GM12878 (cell line): ENCODE data around the gene CST8. TPM values are rescaled to one million over a fixed set of nuclear protein-coding genes. Genes with fewer than 3 reads are reported as not detected.

ENCODE experiments used
- ATAC-seq: fragments of 200-7000 bp; cut with Tn5 transposase; 3 replicates; pipeline ENCODE4 v1.9.1; 2020; ENCODE audit warnings: mild to moderate bottlenecking, moderate library complexity
- BruUV-seq: library from RNA; stranded (reverse); fragments of 400-500 nt; replicated peaks from 2 replicates; lab custom pipeline; 2021; lab: Mats Ljungman, UMichigan
- CTCF ChIA-PET: fragments of 300-600 bp; sonication (Branson Sonifier 250); formaldehyde crosslinking; extraction: SDS; loops from one replicate; lab custom pipeline; 2021; ENCODE audit warnings: inconsistent platforms; lab: Yijun Ruan, JAX
- POLR2A ChIA-PET: fragments of 350-600 bp; formaldehyde crosslinking; extraction: SDS; loops from one replicate; lab custom pipeline; 2021; ENCODE audit warnings: inconsistent platforms; lab: Charles Lee
- RAD21 ChIA-PET: fragments of 300-600 bp; sonication (Branson Sonifier 250); formaldehyde crosslinking; loops from one replicate; lab custom pipeline; 2023; ENCODE audit warnings: antibody characterized with exemption; ENCODE audit not compliant: unreplicated experiment; lab: Charles Lee
- SMC1A ChIA-PET: fragments of 300-600 bp; sonication (Branson Sonifier 250); formaldehyde crosslinking; loops from one replicate; lab custom pipeline; 2023; ENCODE audit not compliant: unreplicated experiment, uncharacterized antibody; lab: Charles Lee
- DNase-seq: peaks from one replicate; pipeline ENCODE4 v3.0.0-alpha.2; 2011; ENCODE audit warnings: low read depth, low spot score
- FAIRE-seq: peaks from 3 replicates; lab custom pipeline; 2011; peaks lifted over from hg19 to GRCh38; lab: Jason Lieb, UNC
- H2AFZ ChIP-seq: 2 replicates; pipeline ENCODE4 v1.6.0; 2011; ENCODE audit warnings: low read depth, low read length, control low read depth; ENCODE audit not compliant: control insufficient read depth
- H3K27ac ChIP-seq: 2 replicates; pipeline ENCODE4 v1.5.1; 2011; ENCODE audit warnings: control low read depth; ENCODE audit not compliant: control insufficient read depth, insufficient read depth
- H3K27me3 ChIP-seq, 2 experiments: replicated peaks in 1 of 2; 2 replicates each; pipeline versions ENCODE4 v1.6.0 to v1.6.1; 2011; ENCODE audit warnings: low read length in 1 of 2; ENCODE audit not compliant: control insufficient read depth in 2 of 2, insufficient read depth in 2 of 2
- H3K36me3 ChIP-seq, 2 experiments: 2 replicates each; pipeline ENCODE4 v1.5.1; 2011; ENCODE audit warnings: low read length in 1 of 2; ENCODE audit not compliant: control insufficient read depth in 2 of 2, insufficient read depth in 2 of 2
- H3K4me1 ChIP-seq: 2 replicates; pipeline ENCODE4 v1.6.1; 2011; ENCODE audit warnings: mild to moderate bottlenecking, low read length, moderate library complexity, mixed read lengths; ENCODE audit not compliant: control insufficient read depth, insufficient read depth
- H3K4me2 ChIP-seq: 2 replicates; pipeline ENCODE4 v1.6.0; 2011; ENCODE audit warnings: control low read depth; ENCODE audit not compliant: control insufficient read depth, insufficient read depth
- H3K4me3 ChIP-seq: fragments of 200-600 bp; sonication (generic); 2 replicates; pipeline ENCODE4 v1.5.1; 2016
- H3K79me2 ChIP-seq: 2 replicates; pipeline ENCODE4 v1.6.0; 2011; ENCODE audit warnings: low read length; ENCODE audit not compliant: control insufficient read depth, insufficient read depth
- H3K9ac ChIP-seq: 2 replicates; pipeline ENCODE4 v1.8.0; 2011; ENCODE audit warnings: low read length, control low read depth, mixed read lengths; ENCODE audit not compliant: control insufficient read depth, insufficient read depth
- H3K9me3 ChIP-seq: replicated peaks from 3 replicates; pipeline ENCODE4 v1.5.1; 2011; ENCODE audit warnings: mild to moderate bottlenecking, low read length; ENCODE audit not compliant: control insufficient read depth, insufficient read depth
- H4K20me1 ChIP-seq: 2 replicates; pipeline ENCODE4 v1.6.0; 2011; ENCODE audit not compliant: control insufficient read depth, insufficient read depth
- CEBPZ ChIP-seq: fragments of 150-350 bp; IDR thresholded peaks from 2 replicates; pipeline ENCODE4 v1.6.1; 2016; ENCODE audit warnings: low read depth, low read length
- CHD2 ChIP-seq: IDR thresholded peaks from 2 replicates; pipeline ENCODE4 v1.6.1; 2011; ENCODE audit warnings: low read depth, low read length, improper control_type of control experiment, borderline replicate concordance
- E2F8 ChIP-seq: fragments of 450-650 bp; IDR thresholded peaks from 2 replicates; pipeline ENCODE4 v1.6.1; 2018; ENCODE audit warnings: mild to moderate bottlenecking, low read depth, moderate library complexity; ENCODE audit not compliant: partially characterized antibody
- EED ChIP-seq: sonication (generic); IDR thresholded peaks from 2 replicates; pipeline ENCODE4 v1.6.1; 2016; ENCODE audit warnings: antibody characterized with exemption, low read depth
- ESRRA ChIP-seq: IDR thresholded peaks from 2 replicates; pipeline ENCODE4 v1.6.1; 2012; ENCODE audit warnings: mild to moderate bottlenecking, low read length, improper control_type of control experiment
- HDAC2 ChIP-seq: fragments of 200-600 bp; sonication (generic); IDR thresholded peaks from 2 replicates; pipeline ENCODE4 v1.6.1; 2017
- JUND ChIP-seq: IDR thresholded peaks from 2 replicates; pipeline ENCODE4 v1.6.1; 2012; ENCODE audit warnings: low read depth, mild to moderate bottlenecking, low read length, improper control_type of control experiment, moderate library complexity
- NFIC ChIP-seq: IDR thresholded peaks from 2 replicates; pipeline ENCODE4 v1.6.1; 2012; ENCODE audit warnings: low read depth, mild to moderate bottlenecking, inconsistent platforms, low read length, moderate library complexity
- SP1 ChIP-seq: IDR thresholded peaks from one replicate; pipeline ENCODE4 v1.6.1; 2011; ENCODE audit warnings: low read depth, low read length
- YBX1 ChIP-seq: fragments of 450-650 bp; IDR thresholded peaks from 2 replicates; pipeline ENCODE4 v1.6.1; 2016; ENCODE audit warnings: antibody characterized with exemption
- YY1 ChIP-seq: IDR thresholded peaks from 2 replicates; pipeline ENCODE4 v1.6.1; 2011; ENCODE audit warnings: low read depth, mild to moderate bottlenecking, low read length
- ZBTB40 ChIP-seq: fragments of 450-650 bp; IDR thresholded peaks from 2 replicates; pipeline ENCODE4 v1.6.1; 2016; ENCODE audit warnings: mild to moderate bottlenecking, moderate library complexity, borderline replicate concordance
- WGBS: methylation state at CpG from one replicate; pipeline ENCODE4 v1.1.6; 2016; ENCODE audit warnings: low lambda C conversion rate; ENCODE audit not compliant: insufficient replicate concordance, insufficient coverage; ENCODE audit errors: missing lambda C conversion rate; 5-methylcytosine and 5-hydroxymethylcytosine counted together
- in situ Hi-C: fragments of 300-500 bp; cut with MboI; formaldehyde crosslinking; loops from 9 replicates; pipeline ENCODE4 v1.14.3; 2018; ENCODE audit warnings: mixed read lengths
- intact Hi-C: fragments of 100-400 bp; cut with micrococcal nuclease; formaldehyde crosslinking; loops from one replicate; pipeline ENCODE4 v1.14.2; 2022; ENCODE audit not compliant: unreplicated experiment
- polyA plus RNA-seq, 11 experiments: library from polyadenylated mRNA; depleted of rRNA in 4 of 11; unstranded in 6 of 11; stranded (reverse) in 5 of 11; fragments of >200 nt; fragmentation: Nextera tagmentation in 4 of 11; fragmentation: Illumina TruSeq in 1 of 11; extraction: Ambion mirVana in 4 of 11; extraction: Trizol in 1 of 11; gene quantifications; 1 replicate in 1 of 11; 2 replicates in 10 of 11; pipeline versions ENCODE4 v1.2.1 to v1.2.3, GENCODE V29; 2011 to 2016; ENCODE audit warnings: inconsistent platforms in 2 of 11, missing spikeins in 2 of 11, low read depth in 1 of 11
- total RNA-seq, 4 experiments: library from RNA; depleted of rRNA in 3 of 4; stranded (reverse); fragments of >200 nt in 3 of 4; fragmentation: Illumina TruSeq in 1 of 4; extraction: Trizol in 1 of 4; gene quantifications; 2 replicates each; pipeline versions ENCODE4 v1.2.1 to v1.2.3, GENCODE V29; 2013 to 2021
- TF ChIP-seq, protein P1 (sequence below): fragments of 150-350 bp; IDR thresholded peaks from 2 replicates; pipeline ENCODE4 v1.6.1; 2014; ENCODE audit warnings: mild to moderate bottlenecking, low read depth, low read length

CST8 gene
- total and polyA plus RNA-seq, 10 of the 15 experiments (the other 5 are each of a cell fraction or from before 2014, with no cell fraction given), result not detected

- ChIA-PET POLR2A (no interaction called here), SMC1A (no interaction called here), CTCF (no interaction called here), RAD21 (no interaction called here)
- Histone ChIP-seq H3K4me3 (no peak overlapping the region), H4K20me1 (no peaks in the 10 kb centered on the region), H3K4me2 (no peak overlapping the region), H3K27ac (no peak overlapping the region), H3K79me2 (no peaks in the 10 kb centered on the region), H3K4me1 (no peaks in the 10 kb centered on the region), H3K9me3 (no peaks in the 10 kb centered on the region), H3K36me3 (no peaks in the 10 kb centered on the region), H3K9ac (no peak overlapping the region), H2AFZ (no peak overlapping the region), H3K27me3 (peaks cover 2% of the 10 kb centered on the region in 2 experiments; a peak in 1 of 4 replicates)
- DNase-seq, result no peak
- FAIRE-seq, result no peak
- no peak for TF ChIP-seq SP1
- no peak for TF ChIP-seq NFIC
- TF ChIP-seq HDAC2, result no peak
- TF ChIP-seq EED, result no peak
- no peak for TF ChIP-seq ESRRA
- no peak for TF ChIP-seq YY1
- TF ChIP-seq E2F8, result no peak
- no peak for TF ChIP-seq ZBTB40
- no peak for TF ChIP-seq CHD2
- TF ChIP-seq, protein P1, sequence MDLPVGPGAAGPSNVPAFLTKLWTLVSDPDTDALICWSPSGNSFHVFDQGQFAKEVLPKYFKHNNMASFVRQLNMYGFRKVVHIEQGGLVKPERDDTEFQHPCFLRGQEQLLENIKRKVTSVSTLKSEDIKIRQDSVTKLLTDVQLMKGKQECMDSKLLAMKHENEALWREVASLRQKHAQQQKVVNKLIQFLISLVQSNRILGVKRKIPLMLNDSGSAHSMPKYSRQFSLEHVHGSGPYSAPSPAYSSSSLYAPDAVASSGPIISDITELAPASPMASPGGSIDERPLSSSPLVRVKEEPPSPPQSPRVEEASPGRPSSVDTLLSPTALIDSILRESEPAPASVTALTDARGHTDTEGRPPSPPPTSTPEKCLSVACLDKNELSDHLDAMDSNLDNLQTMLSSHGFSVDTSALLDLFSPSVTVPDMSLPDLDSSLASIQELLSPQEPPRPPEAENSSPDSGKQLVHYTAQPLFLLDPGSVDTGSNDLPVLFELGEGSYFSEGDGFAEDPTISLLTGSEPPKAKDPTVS, result no peak
- no peak for TF ChIP-seq YBX1
- TF ChIP-seq CEBPZ, result no peak
- no peak for TF ChIP-seq JUND
- no TSS peak for BruUV-seq
- in situ Hi-C loops (no loop called here), intact Hi-C loops (no loop called here)
- ATAC-seq, result no peak
- WGBS, result 36% methylated on average over 7 of the region's 7 CpGs
These were observed 35.3 kb upstream of the CST8 start for GRCh38 chr20:23455639-23456038.
